Fibroblast of lung (primary cell): ENCODE measurements around the gene CCDC110.

Experiments used
- EZH2 ChIP-seq: IDR thresholded peaks from 2 replicates; pipeline ENCODE4 v1.5.1; 2012; ENCODE audit warnings: low read length, control low read depth, mild to moderate bottlenecking; ENCODE audit errors: missing control alignments
- TF ChIP-seq, protein P1 (sequence below), 2 donors: IDR thresholded peaks in 1 of 2; conservative IDR thresholded peaks in 1 of 2; 1 replicate in 1 of 2; 2 replicates in 1 of 2; pipeline ENCODE4 v1.5.1; 2011 to 2012; ENCODE audit warnings: low read length in 2 of 2, control low read depth in 1 of 2, inconsistent platforms in 1 of 2, low read depth in 1 of 2, mild to moderate bottlenecking in 1 of 2

DNA sequence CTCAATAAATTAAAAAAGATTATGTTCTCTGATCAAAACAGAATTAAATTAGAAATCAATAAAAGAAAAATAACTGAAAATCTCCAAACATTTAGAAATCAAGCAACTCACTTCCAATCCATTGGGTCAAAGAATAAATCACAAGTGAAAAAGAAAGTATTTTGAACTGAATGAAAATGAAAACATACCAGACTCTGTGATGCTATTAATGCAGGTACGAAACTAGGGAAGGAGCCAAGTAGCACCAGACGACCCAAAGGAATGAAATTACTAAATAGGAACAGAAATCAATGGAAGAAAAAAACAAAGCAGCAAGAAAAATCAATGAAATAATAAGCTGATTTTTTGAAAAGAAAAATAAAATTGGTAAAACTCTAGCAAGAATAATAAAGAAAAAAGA lies 15.4 kb downstream of the CCDC110 start:
- TF ChIP-seq, protein P1, sequence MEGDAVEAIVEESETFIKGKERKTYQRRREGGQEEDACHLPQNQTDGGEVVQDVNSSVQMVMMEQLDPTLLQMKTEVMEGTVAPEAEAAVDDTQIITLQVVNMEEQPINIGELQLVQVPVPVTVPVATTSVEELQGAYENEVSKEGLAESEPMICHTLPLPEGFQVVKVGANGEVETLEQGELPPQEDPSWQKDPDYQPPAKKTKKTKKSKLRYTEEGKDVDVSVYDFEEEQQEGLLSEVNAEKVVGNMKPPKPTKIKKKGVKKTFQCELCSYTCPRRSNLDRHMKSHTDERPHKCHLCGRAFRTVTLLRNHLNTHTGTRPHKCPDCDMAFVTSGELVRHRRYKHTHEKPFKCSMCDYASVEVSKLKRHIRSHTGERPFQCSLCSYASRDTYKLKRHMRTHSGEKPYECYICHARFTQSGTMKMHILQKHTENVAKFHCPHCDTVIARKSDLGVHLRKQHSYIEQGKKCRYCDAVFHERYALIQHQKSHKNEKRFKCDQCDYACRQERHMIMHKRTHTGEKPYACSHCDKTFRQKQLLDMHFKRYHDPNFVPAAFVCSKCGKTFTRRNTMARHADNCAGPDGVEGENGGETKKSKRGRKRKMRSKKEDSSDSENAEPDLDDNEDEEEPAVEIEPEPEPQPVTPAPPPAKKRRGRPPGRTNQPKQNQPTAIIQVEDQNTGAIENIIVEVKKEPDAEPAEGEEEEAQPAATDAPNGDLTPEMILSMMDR (conservative IDR thresholded peaks at IDR 0.05 in 1 of 2, IDR thresholded peaks at IDR 0.05 in 1 of 2; ENCODE audit: low read depth in 1 of 2, low read length in 2 of 2), result no peak
- no peak for TF ChIP-seq EZH2
